C4-2B (cell line): Measurements from ENCODE around the gene SLC27A3.

Source experiments
- CTCF ChIP-seq: fragments of 450-650 bp; conservative IDR thresholded peaks from 2 replicates; pipeline ENCODE4 v1.5.1; 2017; ENCODE audit warnings: mild to moderate bottlenecking
- ZFX ChIP-seq: fragments of 450-650 bp; IDR thresholded peaks from 2 replicates; pipeline ENCODE4 v1.6.1; 2017

GRCh38 chr1:153749408-153750005 is 25.7 kb upstream of the SLC27A3 start:
- peak; percentile 97 for TF ChIP-seq CTCF
- no peak for TF ChIP-seq ZFX
